22Rv1 (cell line): ENCODE measurements around the gene CYP26B1.

ENCODE experiments used
- CTCF ChIP-seq: fragments of 450-650 bp; IDR thresholded peaks from 2 replicates; pipeline ENCODE4 v1.5.1; 2017; ENCODE audit warnings: mild to moderate bottlenecking
- ZFX ChIP-seq: fragments of 450-650 bp; IDR thresholded peaks from 2 replicates; pipeline ENCODE4 v1.6.1; 2017; ENCODE audit warnings: antibody characterized with exemption, borderline replicate concordance

GRCh38 chr2:72138011-72138881 lies 9.4 kb downstream of the CYP26B1 start:
- TF ChIP-seq CTCF (no peak), ZFX (no peak)
